OCI-LY3 (cell line): Measurements from ENCODE around the gene TAS2R50.

ENCODE experiments used
- EZH2phosphoT487 ChIP-seq: fragments of 200-600 bp; shearing (Covaris generic); IDR thresholded peaks from 2 replicates; pipeline ENCODE4 v1.6.1; 2018; ENCODE audit warnings: antibody characterized with exemption, mixed run types, low read depth
- TF ChIP-seq, protein P1 (sequence below): fragments of 200-600, 300-600 bp; sonication (generic); IDR thresholded peaks from 2 replicates; pipeline ENCODE4 v1.5.1; 2014; ENCODE audit warnings: antibody characterized with exemption, low read length, low read depth

DNA sequence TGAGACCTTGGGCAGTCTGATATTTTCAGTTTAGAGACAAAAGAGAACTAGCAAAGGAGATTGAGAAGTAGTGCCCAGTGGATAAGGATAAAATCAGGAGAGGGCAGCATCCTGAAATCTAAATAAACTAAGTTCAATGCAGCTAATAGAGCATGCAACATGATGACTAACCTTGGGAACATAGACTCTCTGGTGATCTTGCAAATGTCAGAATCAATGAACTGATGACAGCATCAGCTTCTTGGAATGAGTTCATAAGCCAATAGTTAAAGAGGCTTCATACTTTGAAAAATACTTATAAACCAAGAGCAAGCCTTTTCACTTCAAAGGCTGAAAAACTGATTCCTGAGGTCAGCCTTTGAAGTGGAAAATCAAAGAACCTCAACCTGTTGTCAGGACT, 27.5 kb upstream of the TAS2R50 start:
- TF ChIP-seq, protein P1, sequence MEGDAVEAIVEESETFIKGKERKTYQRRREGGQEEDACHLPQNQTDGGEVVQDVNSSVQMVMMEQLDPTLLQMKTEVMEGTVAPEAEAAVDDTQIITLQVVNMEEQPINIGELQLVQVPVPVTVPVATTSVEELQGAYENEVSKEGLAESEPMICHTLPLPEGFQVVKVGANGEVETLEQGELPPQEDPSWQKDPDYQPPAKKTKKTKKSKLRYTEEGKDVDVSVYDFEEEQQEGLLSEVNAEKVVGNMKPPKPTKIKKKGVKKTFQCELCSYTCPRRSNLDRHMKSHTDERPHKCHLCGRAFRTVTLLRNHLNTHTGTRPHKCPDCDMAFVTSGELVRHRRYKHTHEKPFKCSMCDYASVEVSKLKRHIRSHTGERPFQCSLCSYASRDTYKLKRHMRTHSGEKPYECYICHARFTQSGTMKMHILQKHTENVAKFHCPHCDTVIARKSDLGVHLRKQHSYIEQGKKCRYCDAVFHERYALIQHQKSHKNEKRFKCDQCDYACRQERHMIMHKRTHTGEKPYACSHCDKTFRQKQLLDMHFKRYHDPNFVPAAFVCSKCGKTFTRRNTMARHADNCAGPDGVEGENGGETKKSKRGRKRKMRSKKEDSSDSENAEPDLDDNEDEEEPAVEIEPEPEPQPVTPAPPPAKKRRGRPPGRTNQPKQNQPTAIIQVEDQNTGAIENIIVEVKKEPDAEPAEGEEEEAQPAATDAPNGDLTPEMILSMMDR = no peak
- no peak for TF ChIP-seq EZH2phosphoT487
